Lung (tissue), 12 donors: ENCODE measurements around the gene KDM3A. TPM values are rescaled to one million over a fixed set of nuclear protein-coding genes. Genes with fewer than 3 reads are reported as not detected.

Source experiments
- ATAC-seq: fragments of 200-7000 bp; cut with Tn5 transposase; one replicate; pipeline ENCODE4 v1.9.1; 2020; ENCODE audit warnings: moderate number of reproducible peaks; ENCODE audit not compliant: insufficient read depth, low FRiP score
- DNase-seq, 3 donors: peaks; one replicate each; pipeline ENCODE4 v3.0.0-alpha.2; 2013 to 2017
- H3K27ac ChIP-seq, 2 donors: one replicate each; pipeline ENCODE4 v1.5.1; 2013; ENCODE audit warnings: mild to moderate bottlenecking in 2 of 2, moderate library complexity in 2 of 2, control low read depth in 1 of 2, inconsistent platforms in 1 of 2, low read depth in 1 of 2, low read length in 1 of 2
- H3K27me3 ChIP-seq, 3 donors: one replicate each; pipeline ENCODE4 v1.5.1; 2013; ENCODE audit warnings: low read length in 2 of 3; ENCODE audit not compliant: control insufficient read depth in 3 of 3, insufficient read depth in 3 of 3
- H3K36me3 ChIP-seq, 4 donors: one replicate each; pipeline ENCODE4 v1.5.1; 2013; ENCODE audit warnings: low read length in 4 of 4, mild to moderate bottlenecking in 1 of 4, moderate library complexity in 1 of 4; ENCODE audit not compliant: control insufficient read depth in 4 of 4, insufficient read depth in 4 of 4
- H3K4me1 ChIP-seq, 5 donors: one replicate each; pipeline ENCODE4 v1.5.1; 2013; ENCODE audit warnings: low read length in 5 of 5, mild to moderate bottlenecking in 2 of 5, moderate library complexity in 1 of 5; ENCODE audit not compliant: control insufficient read depth in 5 of 5, insufficient read depth in 5 of 5
- H3K4me3 ChIP-seq: one replicate; pipeline ENCODE4 v1.5.1; 2013; ENCODE audit warnings: mild to moderate bottlenecking, control low read depth, moderate library complexity
- H3K9ac ChIP-seq, 2 donors: one replicate each; pipeline ENCODE4 v1.5.1; 2013; ENCODE audit warnings: low read length in 2 of 2, control low read depth in 1 of 2; ENCODE audit not compliant: insufficient read depth in 1 of 2
- H3K9me3 ChIP-seq, 4 donors: one replicate each; pipeline ENCODE4 v1.5.1; 2013; ENCODE audit warnings: low read length in 3 of 4, mild to moderate bottlenecking in 1 of 4, moderate library complexity in 1 of 4; ENCODE audit not compliant: control insufficient read depth in 4 of 4, insufficient read depth in 3 of 4
- CTCF ChIP-seq: IDR thresholded peaks from 2 replicates; pipeline ENCODE4 v1.5.1; 2012; ENCODE audit warnings: mild to moderate bottlenecking; ENCODE audit errors: control extremely low read depth, extremely low read depth
- WGBS, 2 donors: extraction: QIAGEN DNeasy Blood & Tissue Kit; methylation state at CpG; one replicate each; pipeline ENCODE4 v1.1.7; 2013; 5-methylcytosine and 5-hydroxymethylcytosine counted together
- polyA plus RNA-seq, 2 donors: library from polyadenylated mRNA; stranded (reverse); fragments of 200-250 nt; gene quantifications; one replicate each; pipeline ENCODE4 v1.2.1, GENCODE V29; 2013
- total RNA-seq, 2 donors: library from RNA; depleted of rRNA in 1 of 2; stranded (reverse); fragments of >200 nt in 1 of 2; gene quantifications; one replicate each; pipeline ENCODE4 v1.2.1, GENCODE V29; 2014 to 2021
- donor health status: control.
- donor health status: control.
- donor health status: Bipolar disorder and iron deficiency.
- donor health status: healthy.
- donor health status: DM: yes; HTN: yes; CAD: no.

The KDM3A gene
- total and polyA plus RNA-seq, 4 donors = 17.5 to 130 (median 27.9) TPM

- Histone ChIP-seq H3K4me1 (peaks cover 0 to 12% (median 0%) of the 10 kb centered on the region in 5 donors), H3K27ac (no peak overlapping the region), H3K9ac (no peak overlapping the region), H3K36me3 (peaks cover 34 to 79% (median 49%) of the 10 kb centered on the region in 4 donors), H3K4me3 (no peak overlapping the region), H3K9me3 (no peaks in the 10 kb centered on the region), H3K27me3 (no peaks in the 10 kb centered on the region)
- DNase-seq = no peak
- WGBS, 2 donors = 96 to 97% methylated on average over 3 of the region's 3 CpGs
- TF ChIP-seq CTCF = no peak
- ATAC-seq = no peak
These were observed 20.0 kb downstream of the KDM3A start for GRCh38 chr2:86461042-86461743.

- no peak for ATAC-seq
- WGBS, 2 donors = 80 to 83% methylated on average over 3 of the region's 3 CpGs
These were observed 23.5 kb downstream of the KDM3A start for GRCh38 chr2:86464652-86465051.

DNA sequence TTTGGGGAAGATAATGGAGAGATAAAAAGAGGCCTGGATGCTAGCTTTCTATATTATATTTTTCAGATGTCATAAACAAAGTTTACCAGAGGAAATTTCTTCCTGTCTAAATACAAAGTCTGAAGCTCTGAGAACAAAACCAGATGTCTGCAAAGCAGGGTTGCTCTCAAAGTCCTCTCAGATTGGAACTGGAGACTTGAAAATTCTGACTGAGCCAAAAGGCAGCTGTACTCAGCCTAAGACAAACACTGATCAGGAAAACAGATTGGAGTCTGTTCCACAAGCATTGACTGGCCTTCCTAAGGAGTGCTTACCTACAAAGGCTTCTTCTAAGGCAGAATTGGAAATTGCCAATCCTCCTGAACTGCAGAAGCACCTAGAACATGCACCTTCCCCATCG, 25.1 kb downstream of the KDM3A start:
- Histone ChIP-seq H3K9me3 (no peaks in the 10 kb centered on the region), H3K9ac (no peak overlapping the region), H3K4me1 (peaks cover 0 to 20% (median 0%) of the 10 kb centered on the region in 5 donors), H3K27ac (no peak overlapping the region), H3K36me3 (peaks cover 30 to 68% (median 56%) of the 10 kb centered on the region in 4 donors), H3K4me3 (no peak overlapping the region), H3K27me3 (no peaks in the 10 kb centered on the region)
- WGBS, 2 donors = 91 to 96% methylated on average over 1 of the region's 1 CpG
- no peak for ATAC-seq
- no peak for TF ChIP-seq CTCF
- DNase-seq = no peak

More at GRCh38 chr2:86464652-86465051, 23.5 kb downstream of the KDM3A start:
- Histone ChIP-seq H3K9me3 (no peaks in the 10 kb centered on the region), H3K9ac (no peak overlapping the region), H3K27me3 (no peaks in the 10 kb centered on the region), H3K27ac (no peak overlapping the region), H3K36me3 (peaks cover 31 to 77% (median 58%) of the 10 kb centered on the region in 4 donors), H3K4me1 (peaks cover 0 to 20% (median 0%) of the 10 kb centered on the region in 5 donors), H3K4me3 (no peak overlapping the region)
- no peak for TF ChIP-seq CTCF
- DNase-seq = no peak
